Endothelial cell of umbilical vein (primary cell): ENCODE results near the gene MPZL3.

Source experiments
- FOS ChIP-seq: IDR thresholded peaks from 2 replicates; pipeline ENCODE4 v1.6.1; 2011; ENCODE audit warnings: mild to moderate bottlenecking, low read length, moderate library complexity, borderline replicate concordance; ENCODE audit not compliant: insufficient read depth
- POLR2A ChIP-seq: IDR thresholded peaks from 2 replicates; pipeline ENCODE4 v1.6.1; 2012; ENCODE audit warnings: low read depth, mild to moderate bottlenecking, control low read depth, low read length
- POLR2AphosphoS5 ChIP-seq: IDR thresholded peaks from 2 replicates; pipeline ENCODE4 v1.6.1; 2012; ENCODE audit warnings: low read depth, mild to moderate bottlenecking, control low read depth, low read length, moderate library complexity; ENCODE audit not compliant: insufficient read depth
- TF ChIP-seq, protein P1 (sequence below), 2 donors: IDR thresholded peaks; 1 replicate in 1 of 2; 2 replicates in 1 of 2; pipeline ENCODE4 v1.5.1; 2011; ENCODE audit warnings: low read length in 2 of 2, mild to moderate bottlenecking in 2 of 2, moderate library complexity in 2 of 2, control low read depth in 1 of 2, inconsistent platforms in 1 of 2, low read depth in 1 of 2; ENCODE audit not compliant: insufficient read depth in 1 of 2; ENCODE audit errors: extremely low read depth in 1 of 2
- TF ChIP-seq, protein P2 (sequence below): IDR thresholded peaks from 2 replicates; pipeline ENCODE4 v1.6.1; 2011; ENCODE audit not compliant: insufficient read depth, insufficient read length

DNA sequence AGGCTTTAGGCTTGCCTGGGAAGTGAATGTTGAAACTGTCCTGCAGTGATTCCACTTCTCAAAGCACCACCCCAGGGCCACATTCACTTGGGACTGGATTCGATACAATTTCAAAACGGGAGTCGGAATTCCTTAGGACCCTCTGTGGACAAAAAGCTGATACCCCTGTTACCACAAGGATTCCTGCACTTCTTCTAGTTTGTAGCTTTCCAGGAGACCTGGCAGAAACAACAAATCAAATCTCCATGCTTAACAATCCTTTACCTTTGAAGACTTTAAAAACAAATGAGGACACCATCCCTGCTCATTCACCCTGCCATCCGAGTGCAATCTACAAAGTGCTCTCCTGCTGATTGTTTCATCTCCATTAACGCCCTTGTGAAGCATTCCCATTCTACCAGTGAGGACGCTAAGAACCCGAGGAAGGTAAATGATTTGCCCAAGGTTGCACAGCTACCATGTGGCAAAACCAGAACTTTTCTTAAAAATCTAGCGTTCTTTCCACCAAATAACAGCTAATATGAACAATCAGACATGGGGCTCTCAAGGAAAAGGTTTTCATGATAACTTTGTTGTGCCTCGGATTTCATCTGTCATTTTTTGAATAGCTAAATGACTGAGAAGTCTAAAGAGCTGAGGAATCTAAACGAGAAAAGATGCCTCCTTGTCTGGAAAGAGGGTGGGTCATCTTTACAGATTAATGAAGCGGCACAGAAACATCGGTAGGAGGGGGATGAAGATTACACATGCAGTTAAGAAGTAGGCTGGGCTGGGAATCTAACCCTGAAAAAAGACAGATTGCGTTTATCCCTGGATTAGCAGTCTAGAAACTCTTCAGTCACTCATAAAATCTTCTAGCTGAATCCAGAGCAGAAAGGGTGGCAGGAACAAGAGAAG lies 12.7 kb upstream of the MPZL3 start:
- TF ChIP-seq, protein P1, sequence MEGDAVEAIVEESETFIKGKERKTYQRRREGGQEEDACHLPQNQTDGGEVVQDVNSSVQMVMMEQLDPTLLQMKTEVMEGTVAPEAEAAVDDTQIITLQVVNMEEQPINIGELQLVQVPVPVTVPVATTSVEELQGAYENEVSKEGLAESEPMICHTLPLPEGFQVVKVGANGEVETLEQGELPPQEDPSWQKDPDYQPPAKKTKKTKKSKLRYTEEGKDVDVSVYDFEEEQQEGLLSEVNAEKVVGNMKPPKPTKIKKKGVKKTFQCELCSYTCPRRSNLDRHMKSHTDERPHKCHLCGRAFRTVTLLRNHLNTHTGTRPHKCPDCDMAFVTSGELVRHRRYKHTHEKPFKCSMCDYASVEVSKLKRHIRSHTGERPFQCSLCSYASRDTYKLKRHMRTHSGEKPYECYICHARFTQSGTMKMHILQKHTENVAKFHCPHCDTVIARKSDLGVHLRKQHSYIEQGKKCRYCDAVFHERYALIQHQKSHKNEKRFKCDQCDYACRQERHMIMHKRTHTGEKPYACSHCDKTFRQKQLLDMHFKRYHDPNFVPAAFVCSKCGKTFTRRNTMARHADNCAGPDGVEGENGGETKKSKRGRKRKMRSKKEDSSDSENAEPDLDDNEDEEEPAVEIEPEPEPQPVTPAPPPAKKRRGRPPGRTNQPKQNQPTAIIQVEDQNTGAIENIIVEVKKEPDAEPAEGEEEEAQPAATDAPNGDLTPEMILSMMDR (IDR thresholded peaks at IDR 0.05; ENCODE audit: extremely low read depth in 1 of 2, insufficient read depth in 1 of 2, low read depth in 1 of 2, low read length in 2 of 2) = no peak
- TF ChIP-seq POLR2A (no peak), FOS (no peak), POLR2AphosphoS5 (no peak)
- TF ChIP-seq, protein P2, sequence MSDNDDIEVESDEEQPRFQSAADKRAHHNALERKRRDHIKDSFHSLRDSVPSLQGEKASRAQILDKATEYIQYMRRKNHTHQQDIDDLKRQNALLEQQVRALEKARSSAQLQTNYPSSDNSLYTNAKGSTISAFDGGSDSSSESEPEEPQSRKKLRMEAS = no peak
